MM.1S (cell line): ENCODE measurements around the gene CASP12.

Source experiments
- DNase-seq: peaks from one replicate; pipeline ENCODE4 v3.0.0-alpha.2; 2015
- H2AFZ ChIP-seq: fragments of 300-600 bp; sonication (generic); 2 replicates; pipeline ENCODE4 v1.6.0; 2016; ENCODE audit warnings: antibody characterized with exemption, low read length
- H3F3A ChIP-seq: fragments of 300-600 bp; sonication (generic); 2 replicates; pipeline ENCODE4 v1.6.1; 2016; ENCODE audit warnings: mild to moderate bottlenecking, antibody characterized with exemption, low read length, moderate library complexity, mixed read lengths; ENCODE audit not compliant: insufficient read depth
- H3K27ac ChIP-seq: fragments of 300-600 bp; sonication (generic); 2 replicates; pipeline ENCODE4 v1.5.1; 2016; ENCODE audit warnings: mild to moderate bottlenecking, low read length
- H3K27me3 ChIP-seq: fragments of 300-600 bp; sonication (generic); replicated peaks from 2 replicates; pipeline ENCODE4 v1.6.0; 2016; ENCODE audit warnings: low read length; ENCODE audit not compliant: insufficient read depth
- H3K36me3 ChIP-seq: fragments of 300-600 bp; sonication (generic); replicated peaks from 2 replicates; pipeline ENCODE4 v1.6.1; 2016; ENCODE audit warnings: mild to moderate bottlenecking, low read length, mixed read lengths; ENCODE audit not compliant: insufficient read depth
- H3K4me1 ChIP-seq: fragments of 300-600 bp; sonication (generic); 2 replicates; pipeline ENCODE4 v1.6.1; 2016; ENCODE audit warnings: low read length, mixed read lengths
- H3K4me2 ChIP-seq: fragments of 300-600 bp; sonication (generic); 2 replicates; pipeline ENCODE4 v1.6.0; 2016; ENCODE audit warnings: low read depth, low read length
- H3K4me3 ChIP-seq: fragments of 300-600 bp; sonication (generic); 2 replicates; pipeline ENCODE4 v1.5.1; 2016; ENCODE audit warnings: low read length, mixed read lengths
- H3K79me2 ChIP-seq: fragments of 300-600 bp; sonication (generic); 2 replicates; pipeline ENCODE4 v1.6.1; 2016; ENCODE audit warnings: mixed run types, low read length, mixed read lengths
- H3K9ac ChIP-seq: fragments of 300-600 bp; sonication (generic); 2 replicates; pipeline ENCODE4 v1.6.1; 2016; ENCODE audit warnings: low read length, mixed read lengths
- H3K9me2 ChIP-seq: fragments of 300-600 bp; sonication (generic); replicated peaks from 2 replicates; pipeline ENCODE4 v1.6.1; 2016; ENCODE audit warnings: mild to moderate bottlenecking, low read length, mixed read lengths; ENCODE audit not compliant: insufficient read depth
- H3K9me3 ChIP-seq: fragments of 300-600 bp; sonication (generic); replicated peaks from 2 replicates; pipeline ENCODE4 v1.6.1; 2016; ENCODE audit warnings: mild to moderate bottlenecking, low read length, mixed read lengths; ENCODE audit not compliant: insufficient read depth
- H4K20me1 ChIP-seq: fragments of 300-600 bp; sonication (generic); 2 replicates; pipeline ENCODE4 v1.6.1; 2016; ENCODE audit warnings: mild to moderate bottlenecking, low read length, moderate library complexity, mixed read lengths; ENCODE audit not compliant: insufficient read depth
- EZH2 ChIP-seq: fragments of 300-600 bp; sonication (generic); optimal IDR thresholded peaks from 2 replicates; pipeline ENCODE3; 2017; ENCODE audit warnings: low read depth, mild to moderate bottlenecking, antibody characterized with exemption, low read length, mixed read lengths
- EZH2phosphoT487 ChIP-seq: fragments of 300-600 bp; sonication (generic); IDR thresholded peaks from 2 replicates; pipeline ENCODE4 v1.6.1; 2018; ENCODE audit warnings: antibody characterized with exemption, low read length
- TF ChIP-seq, protein P1 (sequence below): fragments of 300-600 bp; sonication (generic); IDR thresholded peaks from 2 replicates; pipeline ENCODE4 v1.5.1; 2016; ENCODE audit warnings: antibody characterized with exemption, low read length, mixed read lengths

CASP12 gene

GRCh38 chr11:104897891-104898684 is at the start of gene CASP12:
Gene CASP12 (minus strand): TSS chr11:104898460.
- H3K9me3 ChIP-seq, result no peaks in the 10 kb centered on the region
- H3K27ac ChIP-seq, result no peak within 1 kb of the TSS
- H3K4me2 ChIP-seq, result no peak within 1 kb of the TSS
- no peak for TF ChIP-seq EZH2phosphoT487
- no peak for TF ChIP-seq EZH2
- TF ChIP-seq, protein P1, sequence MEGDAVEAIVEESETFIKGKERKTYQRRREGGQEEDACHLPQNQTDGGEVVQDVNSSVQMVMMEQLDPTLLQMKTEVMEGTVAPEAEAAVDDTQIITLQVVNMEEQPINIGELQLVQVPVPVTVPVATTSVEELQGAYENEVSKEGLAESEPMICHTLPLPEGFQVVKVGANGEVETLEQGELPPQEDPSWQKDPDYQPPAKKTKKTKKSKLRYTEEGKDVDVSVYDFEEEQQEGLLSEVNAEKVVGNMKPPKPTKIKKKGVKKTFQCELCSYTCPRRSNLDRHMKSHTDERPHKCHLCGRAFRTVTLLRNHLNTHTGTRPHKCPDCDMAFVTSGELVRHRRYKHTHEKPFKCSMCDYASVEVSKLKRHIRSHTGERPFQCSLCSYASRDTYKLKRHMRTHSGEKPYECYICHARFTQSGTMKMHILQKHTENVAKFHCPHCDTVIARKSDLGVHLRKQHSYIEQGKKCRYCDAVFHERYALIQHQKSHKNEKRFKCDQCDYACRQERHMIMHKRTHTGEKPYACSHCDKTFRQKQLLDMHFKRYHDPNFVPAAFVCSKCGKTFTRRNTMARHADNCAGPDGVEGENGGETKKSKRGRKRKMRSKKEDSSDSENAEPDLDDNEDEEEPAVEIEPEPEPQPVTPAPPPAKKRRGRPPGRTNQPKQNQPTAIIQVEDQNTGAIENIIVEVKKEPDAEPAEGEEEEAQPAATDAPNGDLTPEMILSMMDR, result no peak
- H3K9ac ChIP-seq, result no peak within 1 kb of the TSS
- H3K27me3 ChIP-seq, result no peaks in the 10 kb centered on the region
- no peaks in the 10 kb centered on the region for H3K79me2 ChIP-seq
- DNase-seq, result no peak
- H3K9me2 ChIP-seq, result no peaks in the 10 kb centered on the region
- H3F3A ChIP-seq, result no peaks in the 10 kb centered on the region
- no peaks in the 10 kb centered on the region for H3K36me3 ChIP-seq
- no peak within 1 kb of the TSS for H2AFZ ChIP-seq
- H3K4me1 ChIP-seq, result no peaks in the 10 kb centered on the region
- no peak within 1 kb of the TSS for H3K4me3 ChIP-seq
- H4K20me1 ChIP-seq, result no peaks in the 10 kb centered on the region

DNA sequence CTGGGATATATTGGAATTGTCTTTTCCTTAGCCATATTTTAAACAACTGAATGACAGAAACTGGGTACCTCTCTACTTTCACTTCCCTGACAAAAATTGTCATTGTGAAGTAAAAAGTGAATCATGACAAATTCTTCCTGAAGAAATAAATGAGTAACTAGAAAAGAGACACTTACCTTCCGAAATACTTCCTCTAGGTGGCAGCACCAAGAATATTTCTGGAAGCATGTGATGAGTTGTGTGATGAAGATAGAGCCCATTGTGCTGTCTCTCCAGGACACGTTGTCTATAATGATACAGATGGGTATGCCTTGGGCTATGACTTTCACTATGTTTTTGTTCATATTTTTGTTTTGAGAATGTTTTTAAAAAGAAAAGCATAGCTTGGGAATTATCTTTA is 48.6 kb upstream of the CASP12 start:
- no peak overlapping the region for H3K27ac ChIP-seq
- H3K27me3 ChIP-seq, result no peaks in the 10 kb centered on the region
- H3F3A ChIP-seq, result no peaks in the 10 kb centered on the region
- no peak overlapping the region for H2AFZ ChIP-seq
- H3K4me1 ChIP-seq, result no peaks in the 10 kb centered on the region
- peaks cover 4% of the 10 kb centered on the region; the same call in 1 of the 2 replicates for H3K36me3 ChIP-seq
- H3K9me3 ChIP-seq, result no peaks in the 10 kb centered on the region
- peak; percentile 67 for DNase-seq
- no peaks in the 10 kb centered on the region for H3K9me2 ChIP-seq
- H3K79me2 ChIP-seq, result no peaks in the 10 kb centered on the region
- H3K9ac ChIP-seq, result no peak overlapping the region
- H4K20me1 ChIP-seq, result no peaks in the 10 kb centered on the region
- H3K4me2 ChIP-seq, result no peak overlapping the region
- TF ChIP-seq EZH2 (no peak), EZH2phosphoT487 (no peak)
- TF ChIP-seq, protein P1, result peak; percentile 61
- no peak overlapping the region for H3K4me3 ChIP-seq

DNA sequence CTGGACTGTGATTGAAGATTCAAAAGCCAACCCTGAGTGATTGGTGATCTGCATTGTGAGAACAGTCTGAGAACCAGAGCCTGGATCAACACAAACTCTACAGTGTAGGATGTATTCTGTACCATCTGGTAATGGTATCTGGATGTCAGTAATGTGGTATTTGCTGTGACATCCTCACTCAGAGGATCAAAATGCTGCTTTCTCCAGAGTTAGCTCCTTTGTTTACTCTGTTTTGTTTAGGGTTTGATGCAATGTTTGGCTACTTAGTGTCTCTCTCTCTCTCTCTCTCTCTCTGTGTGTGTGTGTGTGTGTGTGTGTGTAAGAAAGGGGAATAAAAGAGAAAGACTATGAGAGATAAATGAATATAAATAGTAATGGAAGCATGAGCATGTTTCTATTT is 45.8 kb upstream of the CASP12 start:
- Histone ChIP-seq H3K27me3 (no peaks in the 10 kb centered on the region), H3K4me1 (no peaks in the 10 kb centered on the region), H3K79me2 (no peaks in the 10 kb centered on the region), H3F3A (no peaks in the 10 kb centered on the region), H3K9me3 (no peaks in the 10 kb centered on the region), H3K27ac (no peak overlapping the region), H4K20me1 (no peaks in the 10 kb centered on the region), H3K4me3 (no peak overlapping the region), H3K4me2 (no peak overlapping the region), H2AFZ (no peak overlapping the region), H3K36me3 (no peaks in the 10 kb centered on the region), H3K9ac (no peak overlapping the region), H3K9me2 (no peaks in the 10 kb centered on the region)
- TF ChIP-seq, protein P1, result no peak
- no peak for TF ChIP-seq EZH2phosphoT487
- TF ChIP-seq EZH2, result no peak
- DNase-seq, result no peak
